WERI-Rb-1 (cell line): Measurements from ENCODE around the gene PTGDS.

Source experiments
- DNase-seq: peaks from one replicate; pipeline ENCODE4 v3.0.0-alpha.2; 2020
- H3K27ac ChIP-seq: fragments of 250-450 bp; sonication (Bioruptor Pico); 2 replicates; pipeline ENCODE4 v1.5.1; 2020; ENCODE audit warnings: mild to moderate bottlenecking, moderate library complexity
- H3K27me3 ChIP-seq: fragments of 250-450 bp; sonication (Bioruptor Pico); 2 replicates; pipeline ENCODE4 v1.5.1; 2021; ENCODE audit warnings: mild to moderate bottlenecking, low read depth, moderate library complexity; ENCODE audit not compliant: insufficient read depth, severe bottlenecking
- H3K36me3 ChIP-seq: fragments of 250-450 bp; sonication (Bioruptor Pico); 2 replicates; pipeline ENCODE4 v1.5.1; 2020; ENCODE audit warnings: mild to moderate bottlenecking, moderate library complexity
- H3K4me3 ChIP-seq: 2 replicates; pipeline ENCODE4 v1.5.1; 2011; ENCODE audit warnings: low read depth, mild to moderate bottlenecking, control low read depth, low read length
- H3K9me3 ChIP-seq: fragments of 250-450 bp; sonication (Bioruptor Pico); 2 replicates; pipeline ENCODE4 v1.5.1; 2021; ENCODE audit warnings: mild to moderate bottlenecking, moderate library complexity; ENCODE audit not compliant: severe bottlenecking
- CTCF ChIP-seq: IDR thresholded peaks from 2 replicates; pipeline ENCODE4 v1.5.1; 2011; ENCODE audit warnings: low read depth, mild to moderate bottlenecking, control low read depth, inconsistent platforms, low read length

PTGDS gene

DNA sequence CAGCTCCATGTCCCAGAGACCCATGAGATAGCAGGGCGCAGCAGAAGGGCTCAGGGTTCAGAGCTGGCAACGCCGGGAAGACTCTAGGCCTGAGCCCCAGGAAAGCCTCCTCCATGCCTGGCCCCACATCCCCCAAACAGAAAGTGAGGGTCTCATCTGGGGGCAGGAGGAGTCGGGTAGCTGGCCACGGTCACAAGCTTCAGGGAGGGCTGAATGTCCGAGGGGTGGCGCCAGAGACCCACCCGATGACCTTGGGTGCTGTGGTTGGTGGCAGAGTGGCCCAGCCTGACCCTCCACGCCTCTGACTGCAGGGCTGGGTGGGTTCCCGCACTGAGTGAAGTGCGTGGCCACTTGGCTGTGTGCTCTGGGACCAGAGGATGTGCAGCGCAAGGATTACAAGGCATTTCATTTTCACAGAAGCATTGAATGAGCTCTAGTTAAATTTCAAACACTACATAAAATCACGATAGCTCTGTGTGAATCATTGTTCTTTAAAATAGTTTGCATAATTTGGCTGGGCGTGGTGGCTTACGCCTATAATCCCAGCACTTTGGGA lies 29.3 kb upstream of the PTGDS start:
- no peaks in the 10 kb centered on the region for H3K27me3 ChIP-seq
- TF ChIP-seq CTCF = peak; percentile 95
- peak; percentile 83 for DNase-seq

DNA sequence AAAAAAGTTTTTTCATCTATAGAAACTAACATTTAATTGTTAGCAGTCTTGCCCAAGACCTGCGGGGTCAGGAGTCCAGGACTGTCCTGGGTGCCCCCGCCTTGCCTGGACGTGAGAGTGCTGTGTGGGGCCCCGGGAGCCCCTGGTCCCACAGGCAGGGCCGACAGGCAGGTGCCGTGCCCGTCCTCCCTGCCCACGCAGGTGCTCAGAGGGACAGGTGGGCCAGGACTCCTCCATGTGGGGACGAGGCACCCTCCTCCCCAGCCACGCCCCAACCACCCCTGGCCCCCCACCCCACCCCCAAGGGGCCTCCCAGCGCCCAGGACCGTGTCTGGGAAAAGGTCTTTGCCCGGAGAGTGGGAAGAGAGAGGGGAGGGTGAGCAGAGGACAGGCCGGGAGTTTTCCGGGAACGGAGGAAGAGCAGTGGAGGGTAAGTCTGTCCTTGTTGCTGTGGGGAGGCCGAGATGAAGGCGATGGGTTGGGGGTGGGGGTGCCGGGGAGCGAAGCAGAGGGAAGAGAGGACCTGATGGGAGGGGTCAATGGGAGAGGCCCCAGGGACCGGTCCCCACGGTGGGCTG lies 28.0 kb upstream of the PTGDS start:
- no peaks in the 10 kb centered on the region for H3K36me3 ChIP-seq
- no peak for DNase-seq
- no peaks in the 10 kb centered on the region for H3K27me3 ChIP-seq
- H3K4me3 ChIP-seq = peak overlapping the region; percentile 76
- H3K27ac ChIP-seq = peak overlapping the region; percentile 86
- H3K9me3 ChIP-seq = no peaks in the 10 kb centered on the region
- TF ChIP-seq CTCF = no peak

More for the DNA sequence above, 29.3 kb upstream of the PTGDS start:
- H3K36me3 ChIP-seq = no peaks in the 10 kb centered on the region
- no peaks in the 10 kb centered on the region for H3K9me3 ChIP-seq
- no peak overlapping the region for H3K27ac ChIP-seq
- H3K4me3 ChIP-seq = no peak overlapping the region

DNA sequence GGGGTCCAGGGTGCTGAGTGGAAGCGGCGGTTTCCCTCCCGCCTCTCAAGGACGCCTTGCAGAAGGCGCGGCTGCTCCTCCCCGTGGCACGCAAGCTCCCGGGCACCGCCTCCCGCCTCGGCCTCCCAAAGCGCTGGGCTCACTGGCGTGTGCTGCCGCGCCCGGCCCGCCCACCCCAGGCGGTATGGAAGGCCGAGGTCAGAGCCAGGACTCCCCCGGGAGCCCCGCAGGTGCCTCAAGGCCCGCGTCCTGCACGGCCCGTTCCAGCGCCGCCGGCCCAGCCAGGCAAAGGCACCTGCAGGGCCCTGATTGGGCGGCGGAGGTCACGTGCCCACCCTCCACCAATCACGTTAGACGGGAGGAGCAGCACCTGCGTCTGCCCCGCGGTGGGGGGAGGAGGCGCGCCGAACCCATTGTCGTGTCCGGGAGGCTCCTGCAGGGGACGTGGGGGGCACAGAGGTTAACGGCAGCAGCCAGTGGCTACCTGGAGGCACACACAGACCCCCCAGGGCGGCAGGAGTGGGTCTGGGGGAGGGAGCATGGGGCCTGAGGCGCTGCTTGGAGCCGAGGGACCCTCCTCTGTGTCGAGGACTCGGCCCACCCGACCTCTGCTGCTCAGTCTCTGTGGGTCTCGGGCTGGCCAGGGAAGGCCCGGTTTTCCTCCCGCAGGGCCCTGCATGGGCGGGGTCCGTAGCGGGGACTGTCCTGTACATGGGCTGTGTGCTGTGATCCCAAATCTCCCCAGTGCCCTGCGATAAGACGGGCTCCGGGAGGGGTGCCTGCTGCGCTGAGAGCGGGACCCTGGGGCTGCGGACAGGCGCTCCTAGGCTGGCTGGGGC lies 27.3 kb upstream of the PTGDS start:
- peak; percentile 98 for DNase-seq
- H3K36me3 ChIP-seq = no peaks in the 10 kb centered on the region
- peak overlapping the region; percentile 76 for H3K4me3 ChIP-seq
- H3K27me3 ChIP-seq = no peaks in the 10 kb centered on the region
- TF ChIP-seq CTCF = peak; percentile 52
- H3K27ac ChIP-seq = peak overlapping the region; percentile 86
- no peaks in the 10 kb centered on the region for H3K9me3 ChIP-seq

GRCh38 chr9:136950656-136951276 lies 26.5 kb upstream of the PTGDS start:
- Histone ChIP-seq H3K27ac (peak overlapping the region; percentile 86), H3K4me3 (peak overlapping the region; percentile 76), H3K9me3 (no peaks in the 10 kb centered on the region), H3K27me3 (no peaks in the 10 kb centered on the region), H3K36me3 (no peaks in the 10 kb centered on the region)
- no peak for DNase-seq
- TF ChIP-seq CTCF = no peak

DNA sequence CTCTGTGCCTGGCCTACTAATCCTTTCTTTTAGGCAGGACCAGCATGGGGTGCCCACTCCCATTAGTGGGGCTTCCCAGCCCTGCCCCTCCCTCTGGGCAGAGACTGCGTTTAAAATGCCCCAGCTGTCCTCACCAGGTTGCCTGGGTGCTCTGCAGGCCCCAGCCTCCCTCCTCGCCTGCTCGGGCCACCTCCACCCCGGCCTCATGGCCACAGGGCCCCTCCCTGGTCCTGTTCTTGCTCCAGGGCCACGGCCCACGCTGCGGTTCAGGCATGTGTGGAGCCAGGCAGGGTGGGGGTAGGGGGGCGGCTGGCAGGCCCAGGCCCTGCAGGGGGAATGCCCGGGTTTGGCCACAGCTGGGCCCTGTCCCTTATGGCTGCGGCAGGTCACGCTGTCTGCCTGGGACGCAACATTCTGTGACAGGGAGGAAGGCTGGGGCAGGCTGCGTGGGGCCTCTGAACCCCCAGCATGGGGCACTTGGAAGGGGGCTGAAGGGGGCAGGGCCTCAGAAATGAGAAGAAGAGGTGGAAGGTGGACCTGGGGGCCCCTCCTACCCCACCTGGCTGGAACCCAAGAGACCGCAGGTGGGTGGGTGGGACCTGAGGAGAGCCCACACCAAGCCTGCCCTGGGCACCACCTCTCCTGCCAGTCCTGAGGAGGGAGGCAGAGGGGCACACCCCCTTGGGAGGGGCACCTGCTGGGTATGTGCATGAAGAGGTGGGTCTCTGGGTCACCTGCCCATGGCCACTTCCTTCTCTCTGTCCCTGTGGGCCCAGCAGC lies 25.6 kb upstream of the PTGDS start, which contains the start of gene LCN12:
TSS of gene LCN12 (plus strand) at position 733 of the 780 bp plus-strand sequence. CDS start 55 bp downstream, outside the sequence.
- no peaks in the 10 kb centered on the region for H3K27me3 ChIP-seq

More for the DNA sequence above, 25.6 kb upstream of the PTGDS start, which contains the start of gene LCN12:
- Histone ChIP-seq H3K4me3 (no peak within 1 kb of the TSS), H3K27ac (no peak within 1 kb of the TSS), H3K36me3 (no peaks in the 10 kb centered on the region), H3K9me3 (no peaks in the 10 kb centered on the region)
- no peak for TF ChIP-seq CTCF
- no peak for DNase-seq
